MV-4-11 (cell line): ENCODE measurements around the gene IL36G.
A peak's percentile ranks its signal among the peaks of the same experiment; 100 is the strongest.

ENCODE experiments used
- DNase-seq: peaks from one replicate; lab custom pipeline; 2025; lab: John Stamatoyannopoulos, UW

Gene IL36G

DNA sequence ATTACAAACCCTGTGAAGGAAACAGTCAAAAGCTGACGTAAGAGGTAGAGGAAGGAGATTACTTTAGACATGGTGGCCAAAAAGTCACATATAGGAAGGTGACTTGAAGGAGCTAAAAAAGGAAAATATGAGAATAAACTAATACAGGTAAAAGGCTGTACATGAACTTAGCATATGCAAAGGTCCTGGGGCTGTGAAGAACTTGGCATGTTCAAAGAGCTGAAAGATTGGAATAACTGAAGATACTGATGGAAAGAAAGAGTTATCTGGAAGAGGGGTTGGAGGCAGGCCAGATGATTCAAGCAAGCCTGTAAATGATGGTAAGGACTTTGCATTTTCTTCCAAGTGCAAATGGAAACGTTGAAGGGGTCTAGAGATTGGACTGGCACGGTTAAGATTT is 40.7 kb downstream of the IL36G start:
- DNase-seq, result no peak

- DNase-seq, result no peak
Observed at GRCh38 chr2:113021312-113021711, 43.5 kb downstream of the IL36G start.

- no peak for DNase-seq
Observed at GRCh38 chr2:113024764-113025163, 47.0 kb downstream of the IL36G start.

- DNase-seq, result peak; percentile 74
Observed at GRCh38 chr2:113025737-113026136, 47.9 kb downstream of the IL36G start.

DNA sequence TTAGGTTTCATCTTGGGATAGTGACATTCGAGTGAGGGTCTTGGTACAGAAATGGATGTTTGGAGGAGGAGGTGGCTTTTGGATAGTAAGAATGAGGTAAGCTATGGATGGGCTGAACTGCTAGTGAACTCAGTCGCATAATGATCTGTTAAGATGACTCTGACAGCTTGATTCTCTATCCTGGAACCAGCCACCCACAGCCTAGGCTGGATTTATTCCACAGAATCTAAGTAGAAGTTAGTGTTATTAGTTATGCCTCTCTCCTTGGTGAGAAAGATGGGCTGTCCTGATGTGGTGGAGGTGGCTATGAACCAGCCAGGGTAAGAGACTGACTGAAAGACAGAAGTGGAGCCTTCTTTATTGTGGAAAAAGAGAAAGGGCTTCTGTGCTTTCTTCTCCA is 49.9 kb downstream of the IL36G start:
- no peak for DNase-seq

- DNase-seq, result no peak
Observed at GRCh38 chr2:113028112-113028511, 50.3 kb downstream of the IL36G start.

DNA sequence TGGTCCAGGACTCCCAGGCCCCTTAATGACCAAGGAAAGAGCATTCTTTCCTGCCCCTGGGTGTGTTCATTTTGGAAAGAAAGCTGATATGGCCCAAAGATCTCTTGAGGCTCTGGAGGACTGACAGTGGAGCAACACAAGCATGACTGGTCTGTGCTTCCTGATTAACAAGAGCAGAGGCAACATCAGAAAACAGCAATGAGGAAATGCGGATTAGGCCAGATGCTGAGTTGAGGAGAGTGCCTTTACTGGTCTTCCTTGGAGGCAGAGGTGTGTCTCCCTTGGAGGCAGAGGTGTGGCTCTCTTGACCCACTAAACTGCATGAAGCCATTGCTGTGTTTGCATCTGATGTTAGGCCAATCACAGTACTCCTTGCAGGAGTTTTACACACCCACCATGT is 54.9 kb downstream of the IL36G start:
- no peak for DNase-seq

- no peak for DNase-seq
Observed at GRCh38 chr2:113034016-113034415, 56.2 kb downstream of the IL36G start.
